Measurements from ENCODE around the gene TSHZ2. TPM values are rescaled to one million over a fixed set of nuclear protein-coding genes. Genes with fewer than 3 reads are reported as not detected.
A peak's percentile ranks its signal among the peaks of the same experiment; 100 is the strongest.

The TSHZ2 gene
- 10 to 100 TPM in 1 of 4 donors, 1 to 10 TPM in 3; 1.9 to 12.9 (median 5.0) TPM for total RNA-seq

GRCh38 chr20:52972190-52972937 is at the start of gene TSHZ2:
TSS of gene TSHZ2 (plus strand) at chr20:52972358. CDS start at chr20:52973294, 936 bp downstream.
- in situ Hi-C loops (cut with MboI; ENCODE audit: low pct_ligation_motif_present in 1 of 4, low pct_unique_long_range_greater_than_20kb in 1 of 4, low sequenced_read_pairs in 3 of 4): no loop called here
- Histone ChIP-seq H3K27me3 (peaks cover 47% of the 10 kb centered on the region), H3K36me3 (no peaks in the 10 kb centered on the region), H3K4me3 (peak within 1 kb of the TSS; percentile 2 to 41 (median 29)), H3K27ac (peak within 1 kb of the TSS; percentile 36 to 65 (median 60)), H3K9me3 (no peaks in the 10 kb centered on the region), H3K4me1 (peaks cover 0 to 5% (median 1%) of the 10 kb centered on the region in 4 donors)
- intact Hi-C loops (cut with DNase I; ENCODE audit: low total_unique reads): no loop called here
- no peak for DNase-seq
- TF ChIP-seq POLR2A (IDR thresholded peaks at IDR 0.05) (no peak), POLR2AphosphoS5 (IDR thresholded peaks at IDR 0.05) (no peak), CTCF (IDR thresholded peaks at IDR 0.05) (no peak), EP300 (IDR thresholded peaks at IDR 0.05; ENCODE audit: low read depth) (no peak)
- WGBS, 2 donors (ENCODE audit: low coverage in 1 of 2): 1 to 8% methylated on average over 15 to 40 of the region's 41 CpGs

- Histone ChIP-seq H3K36me3 (no peaks in the 10 kb centered on the region), H3K4me1 (no peaks in the 10 kb centered on the region), H3K9me3 (no peaks in the 10 kb centered on the region), H3K27ac (no peak overlapping the region), H3K4me3 (no peak overlapping the region), H3K27me3 (no peaks in the 10 kb centered on the region)
- TF ChIP-seq EP300 (IDR thresholded peaks at IDR 0.05; ENCODE audit: low read depth) (no peak), POLR2A (IDR thresholded peaks at IDR 0.05) (no peak), POLR2AphosphoS5 (IDR thresholded peaks at IDR 0.05) (no peak), CTCF (IDR thresholded peaks at IDR 0.05) (no peak)
- DNase-seq: no peak
- intact Hi-C loops (cut with DNase I; ENCODE audit: low total_unique reads) (loop anchor here (5.0 kb wide), 1 partner anchor 1420 kb away; no protein-coding TSS in a partner anchor), in situ Hi-C loops (cut with MboI; ENCODE audit: low pct_ligation_motif_present in 1 of 4, low pct_unique_long_range_greater_than_20kb in 1 of 4, low sequenced_read_pairs in 3 of 4) (no loop called here)
- WGBS, 2 donors (ENCODE audit: low coverage in 1 of 2): 33 to 73% methylated on average over 1 to 2 of the region's 2 CpGs
Observed at GRCh38 chr20:52922436-52922835, 49.7 kb upstream of the TSHZ2 start.

- TF ChIP-seq CTCF (IDR thresholded peaks at IDR 0.05): no peak
- no peak for TF ChIP-seq POLR2AphosphoS5 (IDR thresholded peaks at IDR 0.05)
- no peak for TF ChIP-seq EP300 (IDR thresholded peaks at IDR 0.05; ENCODE audit: low read depth)
- TF ChIP-seq POLR2A (IDR thresholded peaks at IDR 0.05): no peak
- Histone ChIP-seq H3K4me1 (no peaks in the 10 kb centered on the region), H3K4me3 (no peak overlapping the region), H3K36me3 (no peaks in the 10 kb centered on the region), H3K9me3 (no peaks in the 10 kb centered on the region), H3K27ac (no peak overlapping the region), H3K27me3 (no peaks in the 10 kb centered on the region)
- in situ Hi-C loops (cut with MboI; ENCODE audit: low pct_ligation_motif_present in 1 of 4, low pct_unique_long_range_greater_than_20kb in 1 of 4, low sequenced_read_pairs in 3 of 4): no loop called here
- intact Hi-C loops (cut with DNase I; ENCODE audit: low total_unique reads): loop anchor here (5.0 kb wide), 1 partner anchor 1419 kb away; no protein-coding TSS in a partner anchor
- DNase-seq: no peak
- 57 to 74% methylated on average over 5 to 8 of the region's 8 CpGs for WGBS, 2 donors (ENCODE audit: low coverage in 1 of 2)
Observed at GRCh38 chr20:52923123-52923937, 48.8 kb upstream of the TSHZ2 start.
